HG03460 (cell line): ENCODE results near the gene CLN6.

Experiments
- ATAC-seq: cut with Tn5 transposase; IDR thresholded peaks from one replicate; pipeline ENCODE4 v1.9.1; 2021; ENCODE audit not compliant: unreplicated experiment

CLN6 gene

GRCh38 chr15:68229386-68230156, at the start of gene CLN6:
TSS of gene CLN6 (minus strand) at chr15:68229728. CDS start at chr15:68229584, 144 bp downstream.
- ATAC-seq: peak; percentile 66

- ATAC-seq: peak; percentile 11
Measured at GRCh38 chr15:68278595-68279405, 49.3 kb upstream of the CLN6 start.

GRCh38 chr15:68278345-68278594, 48.7 kb upstream of the CLN6 start:
- ATAC-seq: no peak

- peak; percentile 70 for ATAC-seq
Measured at GRCh38 chr15:68277603-68278344, 48.2 kb upstream of the CLN6 start, which contains the start of gene FEM1B. TSS of gene FEM1B (plus strand) at chr15:68277745. CDS start at chr15:68278418, 673 bp downstream.

GRCh38 chr15:68277131-68277602, 47.6 kb upstream of the CLN6 start:
- no peak for ATAC-seq

GRCh38 chr15:68276668-68277067, 47.1 kb upstream of the CLN6 start:
- ATAC-seq: no peak

- ATAC-seq: no peak
Measured at GRCh38 chr15:68275165-68275746, 45.7 kb upstream of the CLN6 start.

- no peak for ATAC-seq
Measured at GRCh38 chr15:68274201-68274848, 44.8 kb upstream of the CLN6 start.

- no peak for ATAC-seq
Measured at GRCh38 chr15:68272721-68273271, 43.3 kb upstream of the CLN6 start.

- ATAC-seq: no peak
Measured at GRCh38 chr15:68271854-68272471, 42.4 kb upstream of the CLN6 start.

GRCh38 chr15:68268405-68268804, 38.9 kb upstream of the CLN6 start:
- ATAC-seq: no peak

- no peak for ATAC-seq
Measured at GRCh38 chr15:68265674-68266073, 36.1 kb upstream of the CLN6 start.

GRCh38 chr15:68265081-68265480, 35.6 kb upstream of the CLN6 start:
- ATAC-seq: no peak

GRCh38 chr15:68264282-68264681, 34.8 kb upstream of the CLN6 start:
- ATAC-seq: no peak

- ATAC-seq: no peak
Measured at GRCh38 chr15:68262514-68263356, 33.2 kb upstream of the CLN6 start.

- no peak for ATAC-seq
Measured at GRCh38 chr15:68261980-68262379, 32.5 kb upstream of the CLN6 start.

GRCh38 chr15:68261241-68261640, 31.7 kb upstream of the CLN6 start:
- ATAC-seq: no peak

GRCh38 chr15:68259883-68260282, 30.4 kb upstream of the CLN6 start:
- no peak for ATAC-seq

GRCh38 chr15:68258692-68259091, 29.2 kb upstream of the CLN6 start:
- no peak for ATAC-seq
